G401.6 (cell line): ENCODE measurements around the gene TRRAP.

Experiments
- FAIRE-seq: peaks from 2 replicates; lab custom pipeline; 2012; peaks lifted over from hg19 to GRCh38; lab: Jason Lieb, UNC

TRRAP gene

GRCh38 chr7:98992076-98992475 is 113.7 kb downstream of the TRRAP start:
- no peak for FAIRE-seq

- no peak for FAIRE-seq
Observed at GRCh38 chr7:98993024-98993897, 114.9 kb downstream of the TRRAP start.

- no peak for FAIRE-seq
Observed at GRCh38 chr7:98994046-98994944, 116.0 kb downstream of the TRRAP start.

GRCh38 chr7:98995111-98995510 is 116.8 kb downstream of the TRRAP start:
- FAIRE-seq = no peak

- FAIRE-seq = no peak
Observed at GRCh38 chr7:98995523-98996149, 117.3 kb downstream of the TRRAP start.

- FAIRE-seq = no peak
Observed at GRCh38 chr7:98996150-98996552, 117.8 kb downstream of the TRRAP start.

- FAIRE-seq = no peak
Observed at GRCh38 chr7:98997846-98998245, 119.5 kb downstream of the TRRAP start.

GRCh38 chr7:98998821-98999725 is 120.7 kb downstream of the TRRAP start:
- FAIRE-seq = no peak

GRCh38 chr7:99000196-99000903 is 122.0 kb downstream of the TRRAP start:
- FAIRE-seq = no peak

- no peak for FAIRE-seq
Observed at GRCh38 chr7:99000904-99001465, 122.7 kb downstream of the TRRAP start.

GRCh38 chr7:99001482-99002147 is 123.3 kb downstream of the TRRAP start:
- FAIRE-seq = no peak

GRCh38 chr7:99002148-99002826 is 124.0 kb downstream of the TRRAP start:
- no peak for FAIRE-seq

GRCh38 chr7:99002827-99003212 is 124.5 kb downstream of the TRRAP start:
- FAIRE-seq = no peak

- no peak for FAIRE-seq
Observed at GRCh38 chr7:99003419-99003818, 125.1 kb downstream of the TRRAP start.

GRCh38 chr7:99004216-99004615 is 125.9 kb downstream of the TRRAP start:
- no peak for FAIRE-seq

- no peak for FAIRE-seq
Observed at GRCh38 chr7:99004781-99005500, 126.6 kb downstream of the TRRAP start.

GRCh38 chr7:99005776-99006175 is 127.4 kb downstream of the TRRAP start:
- FAIRE-seq = no peak

- no peak for FAIRE-seq
Observed at GRCh38 chr7:99006739-99007424, 128.6 kb downstream of the TRRAP start.
